T-helper 1 cell treated with Interleukin-12 subunit alpha and Interleukin-12 subunit beta and Interleukin-4 antibody, amounts not matched to agents 30 μg/mL and 1 μg/mL, for 36 hours (primary cell): ENCODE results near the gene TTC23.
"Not testable (repeated sequence)": the region's sequence is repeated elsewhere in the genome, so short reads cannot be mapped to it uniquely, and the experiment has no call there.

ENCODE experiments used
- H3K27ac Mint-ChIP-seq: one replicate; pipeline ENCODE4 v1.8.0; 2021; ENCODE audit warnings: mild to moderate bottlenecking, mixed read lengths
- H3K27me3 Mint-ChIP-seq: one replicate; pipeline ENCODE4 v1.8.0; 2021; ENCODE audit warnings: low read depth, mixed read lengths
- H3K36me3 Mint-ChIP-seq: one replicate; pipeline ENCODE4 v1.8.0; 2021; ENCODE audit warnings: low read depth, mixed read lengths
- H3K4me1 Mint-ChIP-seq: one replicate; pipeline ENCODE4 v1.8.0; 2021; ENCODE audit warnings: low read depth, mixed read lengths
- H3K4me3 Mint-ChIP-seq: one replicate; pipeline ENCODE4 v1.8.0; 2021; ENCODE audit warnings: mild to moderate bottlenecking, moderate library complexity, mixed read lengths
- H3K9me3 Mint-ChIP-seq: one replicate; pipeline ENCODE4 v1.8.0; 2021; ENCODE audit warnings: mixed read lengths

The TTC23 gene

GRCh38 chr15:99238849-99239248, 10.5 kb downstream of the TTC23 start:
- H3K9me3 Mint-ChIP-seq = no peaks in the 10 kb centered on the region
- peaks cover 9% of the 10 kb centered on the region for H3K27me3 Mint-ChIP-seq

GRCh38 chr15:99234160-99234559, 15.2 kb downstream of the TTC23 start:
- not testable (repeated sequence) for H3K36me3 Mint-ChIP-seq, H3K4me1 Mint-ChIP-seq, H3K27ac Mint-ChIP-seq, H3K9me3 Mint-ChIP-seq, H3K27me3 Mint-ChIP-seq, H3K4me3 Mint-ChIP-seq

More at GRCh38 chr15:99238849-99239248, 10.5 kb downstream of the TTC23 start:
- Mint-ChIP-seq H3K4me1 (peaks cover 18% of the 10 kb centered on the region), H3K27ac (no peak overlapping the region), H3K36me3 (no peaks in the 10 kb centered on the region), H3K4me3 (no peak overlapping the region)

GRCh38 chr15:99232740-99233139, 16.6 kb downstream of the TTC23 start:
- Mint-ChIP-seq H3K4me3 (no peak overlapping the region), H3K27me3 (no peaks in the 10 kb centered on the region), H3K9me3 (no peaks in the 10 kb centered on the region), H3K4me1 (peaks cover 5% of the 10 kb centered on the region), H3K27ac (no peak overlapping the region), H3K36me3 (no peaks in the 10 kb centered on the region)

- Mint-ChIP-seq H3K27ac (no peak overlapping the region), H3K9me3 (no peaks in the 10 kb centered on the region), H3K36me3 (no peaks in the 10 kb centered on the region), H3K4me3 (no peak overlapping the region), H3K27me3 (no peaks in the 10 kb centered on the region), H3K4me1 (no peaks in the 10 kb centered on the region)
Measured at GRCh38 chr15:99230867-99231266, 18.5 kb downstream of the TTC23 start.

- Mint-ChIP-seq H3K9me3 (no peaks in the 10 kb centered on the region), H3K27ac (no peak overlapping the region), H3K27me3 (no peaks in the 10 kb centered on the region), H3K36me3 (no peaks in the 10 kb centered on the region), H3K4me1 (no peaks in the 10 kb centered on the region), H3K4me3 (no peak overlapping the region)
Measured at GRCh38 chr15:99228120-99228770, 21.1 kb downstream of the TTC23 start.

GRCh38 chr15:99226802-99227201, 22.6 kb downstream of the TTC23 start:
- H3K9me3 Mint-ChIP-seq = no peaks in the 10 kb centered on the region
- H3K4me1 Mint-ChIP-seq = no peaks in the 10 kb centered on the region
- H3K36me3 Mint-ChIP-seq = no peaks in the 10 kb centered on the region
- H3K27ac Mint-ChIP-seq = no peak overlapping the region
- no peak overlapping the region for H3K4me3 Mint-ChIP-seq
- H3K27me3 Mint-ChIP-seq = no peaks in the 10 kb centered on the region

DNA sequence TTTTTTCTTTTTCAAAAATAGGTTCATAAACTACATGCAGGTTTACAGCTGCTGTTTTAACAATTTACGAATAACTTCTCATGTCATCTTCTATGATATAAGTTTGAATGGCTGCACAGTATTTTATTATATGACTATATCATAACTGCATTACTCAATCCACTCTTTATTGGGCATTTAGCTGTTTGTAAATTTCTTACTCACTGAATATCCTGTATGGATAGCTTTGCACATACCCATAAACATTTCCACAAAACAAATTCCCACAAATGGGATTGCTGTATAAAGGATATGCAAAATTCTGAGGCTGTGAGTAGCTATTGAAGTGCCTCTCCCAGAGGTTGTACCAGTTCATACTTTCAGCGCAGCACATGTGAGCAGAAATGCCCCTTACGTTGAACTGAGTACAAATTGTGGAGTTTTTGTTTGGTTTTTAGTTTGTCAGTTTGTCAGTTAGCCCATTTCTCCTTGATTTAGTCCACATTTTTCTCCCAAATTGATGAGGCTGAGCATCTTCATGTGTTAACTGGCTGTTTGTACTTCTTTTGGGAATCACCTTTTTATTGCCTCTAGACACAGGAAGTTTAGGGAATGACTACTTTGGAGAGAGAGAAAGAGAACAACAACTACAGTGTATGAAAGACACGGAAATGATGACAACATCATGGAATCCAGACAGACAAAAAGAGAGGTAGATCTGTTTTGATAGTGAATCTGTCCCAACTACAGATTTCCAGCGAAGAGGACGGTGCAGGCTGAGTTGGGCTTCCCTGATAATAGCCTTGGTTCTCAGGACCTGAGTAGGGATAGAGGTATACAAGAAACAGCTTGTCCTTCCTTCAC, 24.8 kb downstream of the TTC23 start:
- Mint-ChIP-seq H3K27ac (no peak overlapping the region), H3K36me3 (no peaks in the 10 kb centered on the region), H3K9me3 (no peaks in the 10 kb centered on the region), H3K4me1 (no peaks in the 10 kb centered on the region), H3K4me3 (no peak overlapping the region), H3K27me3 (no peaks in the 10 kb centered on the region)

- Mint-ChIP-seq H3K36me3 (no peaks in the 10 kb centered on the region), H3K4me3 (no peak overlapping the region), H3K27me3 (no peaks in the 10 kb centered on the region)
Measured at GRCh38 chr15:99213187-99213811, 36.1 kb downstream of the TTC23 start.

DNA sequence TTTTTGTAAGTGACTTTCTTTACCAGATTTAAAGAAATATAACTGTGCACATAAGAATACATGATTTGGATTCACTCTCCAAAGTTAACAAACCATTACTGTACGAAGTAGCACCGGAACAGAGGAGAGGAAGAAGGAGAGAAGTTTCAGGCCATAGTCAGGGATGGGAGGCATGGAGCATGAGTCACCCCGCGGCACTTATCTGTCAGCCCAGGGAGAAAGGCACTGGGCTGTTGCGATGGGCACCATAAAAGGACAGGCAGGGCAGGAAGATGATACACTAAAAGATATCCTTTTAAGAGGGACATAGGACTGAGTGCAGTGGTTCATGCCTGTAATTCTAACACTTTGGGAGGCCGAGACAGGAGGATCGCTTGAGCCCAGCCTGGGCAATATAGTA, 37.0 kb downstream of the TTC23 start:
- no peak overlapping the region for H3K27ac Mint-ChIP-seq
- no peaks in the 10 kb centered on the region for H3K36me3 Mint-ChIP-seq
- no peak overlapping the region for H3K4me3 Mint-ChIP-seq
- H3K4me1 Mint-ChIP-seq = no peaks in the 10 kb centered on the region
- H3K9me3 Mint-ChIP-seq = no peaks in the 10 kb centered on the region
- H3K27me3 Mint-ChIP-seq = no peaks in the 10 kb centered on the region

More at GRCh38 chr15:99213187-99213811, 36.1 kb downstream of the TTC23 start:
- no peaks in the 10 kb centered on the region for H3K9me3 Mint-ChIP-seq
- H3K4me1 Mint-ChIP-seq = no peaks in the 10 kb centered on the region
- no peak overlapping the region for H3K27ac Mint-ChIP-seq

GRCh38 chr15:99211926-99212325, 37.5 kb downstream of the TTC23 start:
- Mint-ChIP-seq H3K27ac (no peak overlapping the region), H3K4me1 (no peaks in the 10 kb centered on the region), H3K27me3 (no peaks in the 10 kb centered on the region), H3K36me3 (no peaks in the 10 kb centered on the region), H3K4me3 (no peak overlapping the region), H3K9me3 (no peaks in the 10 kb centered on the region)

DNA sequence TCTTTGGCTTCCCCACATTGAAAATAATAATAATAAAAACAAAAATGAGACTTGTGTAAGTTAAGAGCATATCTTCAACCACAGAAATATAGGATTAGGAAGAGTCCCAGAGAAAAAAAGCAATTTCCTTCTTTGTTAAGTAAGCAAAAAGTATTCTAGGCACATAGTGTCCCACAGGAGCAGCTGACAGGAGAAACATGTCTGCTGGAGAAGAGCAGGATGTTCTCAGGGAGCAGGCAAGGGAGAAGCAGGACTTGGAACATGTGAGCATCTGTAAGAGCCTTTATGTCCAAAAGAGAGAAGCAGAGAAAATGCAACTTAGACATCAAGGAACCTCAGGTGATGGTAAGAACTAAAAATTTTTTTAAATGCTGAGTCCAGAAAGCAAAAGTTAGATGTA, 39.0 kb downstream of the TTC23 start:
- Mint-ChIP-seq H3K9me3 (no peaks in the 10 kb centered on the region), H3K36me3 (no peaks in the 10 kb centered on the region), H3K4me3 (no peak overlapping the region), H3K4me1 (no peaks in the 10 kb centered on the region), H3K27me3 (peaks cover 14% of the 10 kb centered on the region), H3K27ac (no peak overlapping the region)

DNA sequence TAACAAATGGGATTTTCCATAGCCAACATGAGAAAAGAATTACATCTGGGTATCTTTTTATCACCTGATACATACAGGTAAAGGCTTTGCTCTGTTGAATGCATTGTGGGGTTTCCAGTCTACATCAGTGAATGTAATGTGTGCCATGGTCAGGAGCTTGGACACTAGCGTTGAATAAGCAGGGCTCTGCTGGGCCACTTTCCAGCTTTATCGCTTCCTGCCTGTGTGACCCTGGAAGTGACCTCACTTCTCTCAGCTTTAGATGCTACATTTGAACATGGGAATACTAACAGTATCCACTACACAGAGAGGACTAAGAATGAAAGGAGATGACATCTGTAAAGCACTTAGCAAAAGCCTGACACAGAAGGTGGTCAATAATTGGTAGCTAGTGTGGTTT, 40.1 kb downstream of the TTC23 start:
- Mint-ChIP-seq H3K27ac (no peak overlapping the region), H3K27me3 (peaks cover 17% of the 10 kb centered on the region), H3K36me3 (no peaks in the 10 kb centered on the region), H3K4me3 (no peak overlapping the region), H3K4me1 (no peaks in the 10 kb centered on the region), H3K9me3 (no peaks in the 10 kb centered on the region)

DNA sequence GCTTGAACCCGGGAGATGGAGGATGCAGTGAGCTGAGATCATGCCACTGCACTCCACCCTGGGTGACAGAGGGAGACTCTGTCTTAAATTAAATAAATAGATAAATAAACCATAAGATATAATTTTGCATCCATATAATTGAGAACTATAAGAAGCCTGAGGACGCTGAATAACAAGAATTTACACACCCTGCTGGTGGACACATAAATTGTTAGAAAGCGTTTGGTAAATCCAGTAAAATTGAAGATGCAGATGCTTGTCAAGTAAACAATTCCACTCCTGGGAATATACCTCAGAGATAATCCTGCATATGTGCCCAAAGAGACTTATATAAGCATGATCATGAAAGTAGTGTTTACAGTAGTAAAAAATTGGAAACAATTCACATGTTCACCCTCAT, 41.7 kb downstream of the TTC23 start:
- Mint-ChIP-seq H3K4me1 (no peaks in the 10 kb centered on the region), H3K27me3 (peaks cover 17% of the 10 kb centered on the region)

GRCh38 chr15:99202176-99202552, 47.2 kb downstream of the TTC23 start:
- Mint-ChIP-seq H3K4me1 (peaks cover 2% of the 10 kb centered on the region), H3K36me3 (no peaks in the 10 kb centered on the region), H3K9me3 (no peaks in the 10 kb centered on the region), H3K27ac (no peak overlapping the region), H3K27me3 (peaks cover 17% of the 10 kb centered on the region), H3K4me3 (no peak overlapping the region)

More for the DNA sequence above, 41.7 kb downstream of the TTC23 start:
- no peak overlapping the region for H3K27ac Mint-ChIP-seq
- H3K36me3 Mint-ChIP-seq = no peaks in the 10 kb centered on the region
- no peaks in the 10 kb centered on the region for H3K9me3 Mint-ChIP-seq
- no peak overlapping the region for H3K4me3 Mint-ChIP-seq
